AG09319 (cell line): Measurements from ENCODE around the gene TOM1.
"Not testable (repeated sequence)": the region's sequence is repeated elsewhere in the genome, so short reads cannot be mapped to it uniquely, and the experiment has no call there.

Experiments used
- DNase-seq: peaks from one replicate; pipeline ENCODE4 v3.0.0-alpha.2; 2010; ENCODE audit warnings: low read depth; ENCODE audit errors: extremely low read depth
- CTCF ChIP-seq: IDR thresholded peaks from 2 replicates; pipeline ENCODE4 v1.5.1; 2011; ENCODE audit warnings: low read depth, mild to moderate bottlenecking, inconsistent platforms, low read length, moderate library complexity

TOM1 gene

GRCh38 chr22:35353318-35353717, 53.6 kb downstream of the TOM1 start:
- TF ChIP-seq CTCF = no peak
- DNase-seq = no peak

GRCh38 chr22:35354068-35354467, 54.4 kb downstream of the TOM1 start:
- no peak for DNase-seq
- no peak for TF ChIP-seq CTCF

- no peak for DNase-seq
- TF ChIP-seq CTCF = no peak
Observed at GRCh38 chr22:35357883-35358621, 58.4 kb downstream of the TOM1 start.

GRCh38 chr22:35359380-35360065, 59.8 kb downstream of the TOM1 start:
- DNase-seq = no peak
- no peak for TF ChIP-seq CTCF

GRCh38 chr22:35361001-35361558, 61.4 kb downstream of the TOM1 start:
- DNase-seq = no peak
- TF ChIP-seq CTCF = no peak

- DNase-seq = no peak
- no peak for TF ChIP-seq CTCF
Observed at GRCh38 chr22:35363566-35364086, 63.9 kb downstream of the TOM1 start.

GRCh38 chr22:35364230-35364629, 64.5 kb downstream of the TOM1 start:
- DNase-seq = not testable (repeated sequence)
